Thyroid gland (tissue), 4 donors: ENCODE results near the gene CYFIP1.

Experiments
- CTCF ChIP-seq, 6 experiments: fragments of 200-600 bp in 3 of 6; fragments of 450-650 bp in 3 of 6; sonication (generic) in 3 of 6; IDR thresholded peaks; one replicate each; pipeline ENCODE4 v1.5.1; 2016 to 2019; ENCODE audit warnings: antibody characterized with exemption in 6 of 6, mild to moderate bottlenecking in 2 of 6, inconsistent platforms in 1 of 6, moderate library complexity in 1 of 6
- POLR2A ChIP-seq, 2 donors: fragments of 450-650 bp; IDR thresholded peaks; one replicate each; pipeline ENCODE4 v1.6.1; 2017; ENCODE audit warnings: antibody characterized with exemption in 2 of 2, mild to moderate bottlenecking in 2 of 2, moderate library complexity in 1 of 2

- TF ChIP-seq POLR2A (IDR thresholded peaks at IDR 0.05) (no peak), CTCF (IDR thresholded peaks at IDR 0.05) (no peak)
Measured at GRCh38 chr15:22978691-22979237, 1.4 kb downstream of the CYFIP1 start.
